Natural killer cell (primary cell): ENCODE data around the gene FER1L5. TPM values are rescaled to one million over a fixed set of nuclear protein-coding genes. Genes with fewer than 3 reads are reported as not detected.

ENCODE experiments used
- ATAC-seq, 3 donors: fragments of 150-1000 bp in 2 of 3; fragments of 200-7000 bp in 1 of 3; cut with Tn5 transposase; 1 replicate in 1 of 3; 2 replicates in 2 of 3; pipeline ENCODE4 v1.10.0; 2021; ENCODE audit warnings: mild to moderate bottlenecking in 2 of 3, moderate library complexity in 2 of 3
- DNase-seq, 2 donors: peaks; one replicate each; pipeline versions ENCODE4 v3.0.0 to v3.0.0-alpha.2; 2013 to 2021; ENCODE audit warnings: mixed read lengths in 1 of 2
- H3K27ac ChIP-seq: one replicate; pipeline ENCODE4 v1.5.1; 2013; ENCODE audit warnings: mild to moderate bottlenecking, low read length
- H3K27me3 ChIP-seq: one replicate; pipeline ENCODE4 v1.6.1; 2013; ENCODE audit warnings: low read length; ENCODE audit not compliant: control insufficient read depth, insufficient read depth
- H3K36me3 ChIP-seq: one replicate; pipeline ENCODE4 v1.6.1; 2013; ENCODE audit warnings: low read length; ENCODE audit not compliant: control insufficient read depth, insufficient read depth
- H3K4me1 ChIP-seq: one replicate; pipeline ENCODE4 v1.6.1; 2013; ENCODE audit warnings: low read length; ENCODE audit not compliant: control insufficient read depth, insufficient read depth
- H3K4me3 ChIP-seq: one replicate; pipeline ENCODE4 v1.5.1; 2013; ENCODE audit warnings: low read length
- H3K9me3 ChIP-seq: one replicate; pipeline ENCODE4 v1.6.1; 2013; ENCODE audit warnings: low read length; ENCODE audit not compliant: control insufficient read depth, insufficient read depth
- H3K27ac Mint-ChIP-seq, 2 donors: one replicate each; pipeline ENCODE4 v1.8.0; 2022; ENCODE audit warnings: mild to moderate bottlenecking in 2 of 2, mixed read lengths in 2 of 2, moderate library complexity in 1 of 2
- H3K27me3 Mint-ChIP-seq, 2 donors: one replicate each; pipeline ENCODE4 v1.8.0; 2022; ENCODE audit warnings: low read depth in 2 of 2, mixed read lengths in 2 of 2
- H3K36me3 Mint-ChIP-seq: one replicate; pipeline ENCODE4 v1.8.0; 2022; ENCODE audit warnings: mixed read lengths
- H3K4me1 Mint-ChIP-seq, 2 donors: one replicate each; pipeline ENCODE4 v1.8.0; 2022; ENCODE audit warnings: mixed read lengths in 2 of 2
- H3K4me3 Mint-ChIP-seq: one replicate; pipeline ENCODE4 v1.8.0; 2022; ENCODE audit warnings: mild to moderate bottlenecking, moderate library complexity, mixed read lengths
- H3K9me3 Mint-ChIP-seq, 2 donors: one replicate each; pipeline ENCODE4 v1.8.0; 2022; ENCODE audit warnings: mixed read lengths in 2 of 2
- WGBS: methylation state at CpG from one replicate; pipeline ENCODE4 v1.1.7; 2013; ENCODE audit warnings: missing lambda C conversion rate; ENCODE audit not compliant: insufficient coverage; 5-methylcytosine and 5-hydroxymethylcytosine counted together
- intact Hi-C: fragments of 100-400 bp; cut with micrococcal nuclease; formaldehyde crosslinking; loops from one replicate; pipeline ENCODE4 v1.14.2; 2022
- total RNA-seq, 4 donors: library from RNA; stranded (reverse); fragments of 120-200 nt in 1 of 4; gene quantifications; one replicate each; pipeline versions ENCODE4 v1.2.3 to v1.2.4, GENCODE V29; 2013 to 2022
- TF ChIP-seq, protein P1 (sequence below): fragments of 200-600 bp; IDR thresholded peaks from one replicate; pipeline ENCODE4 v1.8.0; 2022; ENCODE audit warnings: antibody characterized with exemption

FER1L5 gene
- total RNA-seq, 3 donors from 2014 or later (not counting 1 experiment from before 2014, with no cell fraction given): not detected

DNA sequence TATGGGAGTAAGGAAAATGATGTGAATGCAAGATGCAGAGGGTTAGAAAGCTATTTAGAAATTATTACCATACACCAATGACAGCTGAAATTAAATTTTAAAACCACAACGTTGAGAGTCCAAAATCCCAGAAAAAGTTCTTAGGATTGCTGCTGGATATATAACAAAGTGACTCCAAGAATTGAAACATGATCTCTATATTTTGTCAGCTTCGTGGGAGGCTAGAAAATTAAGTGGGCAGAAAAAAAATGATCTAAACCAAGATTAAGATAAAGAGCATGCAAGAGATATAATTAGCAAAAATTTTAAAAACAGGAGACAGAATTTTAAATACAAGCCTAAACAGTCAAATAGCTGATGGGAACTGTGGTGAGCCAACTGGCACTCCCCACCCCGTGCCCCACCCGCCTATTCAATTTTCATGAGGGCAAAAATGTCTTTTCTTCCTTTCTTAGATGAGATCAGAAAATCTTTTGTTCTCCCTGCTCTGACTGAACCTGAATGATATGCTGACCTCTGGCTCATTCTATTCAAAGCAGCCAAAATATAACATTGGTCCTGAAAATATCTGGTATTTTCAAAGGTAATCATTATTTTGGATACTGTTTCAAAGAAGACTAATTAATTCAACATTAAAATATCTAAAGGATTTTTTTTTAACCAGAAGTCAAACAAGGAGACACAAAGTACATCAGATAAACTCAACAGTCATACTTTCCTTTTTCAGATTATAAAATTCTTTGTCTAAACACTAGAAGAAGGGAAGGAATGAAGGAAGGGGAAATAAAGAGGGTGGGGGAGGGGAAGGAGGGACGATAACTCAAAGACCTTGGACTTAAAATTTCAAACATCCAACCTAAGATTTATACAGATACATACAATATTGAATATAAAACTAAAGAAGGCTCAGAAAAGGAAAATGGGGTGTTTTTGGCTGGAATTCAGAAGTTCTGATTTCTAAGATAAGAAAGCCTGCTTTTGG lies 16.7 kb upstream of the FER1L5 start:
- peaks cover 43% of the 10 kb centered on the region for H3K36me3 ChIP-seq
- 73% methylated on average over 2 of the region's 5 CpGs for WGBS

GRCh38 chr2:96626553-96626942 lies 16.0 kb upstream of the FER1L5 start:
- H3K36me3 ChIP-seq: peaks cover 50% of the 10 kb centered on the region
- intact Hi-C loops: no loop called here
- Mint-ChIP-seq H3K36me3 (peaks cover 14% of the 10 kb centered on the region), H3K27me3 (no peaks in the 10 kb centered on the region), H3K27ac (no peak overlapping the region), H3K4me1 (peaks cover 31 to 32% of the 10 kb centered on the region in 2 donors), H3K9me3 (no peaks in the 10 kb centered on the region), H3K4me3 (no peak overlapping the region)
- WGBS: 91% methylated on average over 2 of the region's 2 CpGs
- no peak overlapping the region for H3K27ac ChIP-seq
- no peak for ATAC-seq
- H3K4me3 ChIP-seq: no peak overlapping the region
- no peaks in the 10 kb centered on the region for H3K9me3 ChIP-seq
- no peaks in the 10 kb centered on the region for H3K4me1 ChIP-seq
- DNase-seq: no peak
- H3K27me3 ChIP-seq: no peaks in the 10 kb centered on the region
- TF ChIP-seq, protein P1, sequence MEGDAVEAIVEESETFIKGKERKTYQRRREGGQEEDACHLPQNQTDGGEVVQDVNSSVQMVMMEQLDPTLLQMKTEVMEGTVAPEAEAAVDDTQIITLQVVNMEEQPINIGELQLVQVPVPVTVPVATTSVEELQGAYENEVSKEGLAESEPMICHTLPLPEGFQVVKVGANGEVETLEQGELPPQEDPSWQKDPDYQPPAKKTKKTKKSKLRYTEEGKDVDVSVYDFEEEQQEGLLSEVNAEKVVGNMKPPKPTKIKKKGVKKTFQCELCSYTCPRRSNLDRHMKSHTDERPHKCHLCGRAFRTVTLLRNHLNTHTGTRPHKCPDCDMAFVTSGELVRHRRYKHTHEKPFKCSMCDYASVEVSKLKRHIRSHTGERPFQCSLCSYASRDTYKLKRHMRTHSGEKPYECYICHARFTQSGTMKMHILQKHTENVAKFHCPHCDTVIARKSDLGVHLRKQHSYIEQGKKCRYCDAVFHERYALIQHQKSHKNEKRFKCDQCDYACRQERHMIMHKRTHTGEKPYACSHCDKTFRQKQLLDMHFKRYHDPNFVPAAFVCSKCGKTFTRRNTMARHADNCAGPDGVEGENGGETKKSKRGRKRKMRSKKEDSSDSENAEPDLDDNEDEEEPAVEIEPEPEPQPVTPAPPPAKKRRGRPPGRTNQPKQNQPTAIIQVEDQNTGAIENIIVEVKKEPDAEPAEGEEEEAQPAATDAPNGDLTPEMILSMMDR: no peak

More for the DNA sequence above, 16.7 kb upstream of the FER1L5 start:
- intact Hi-C loops: no loop called here
- Mint-ChIP-seq H3K4me1 (peaks cover 31 to 32% of the 10 kb centered on the region in 2 donors), H3K4me3 (no peak overlapping the region), H3K36me3 (peaks cover 14% of the 10 kb centered on the region), H3K27me3 (no peaks in the 10 kb centered on the region), H3K9me3 (no peaks in the 10 kb centered on the region), H3K27ac (peak overlapping the region; percentile 46 to 58)
- Histone ChIP-seq H3K27me3 (no peaks in the 10 kb centered on the region), H3K9me3 (no peaks in the 10 kb centered on the region), H3K4me3 (no peak overlapping the region), H3K27ac (no peak overlapping the region), H3K4me1 (no peaks in the 10 kb centered on the region)
- DNase-seq: no peak
- TF ChIP-seq, protein P1: no peak
- no peak for ATAC-seq

DNA sequence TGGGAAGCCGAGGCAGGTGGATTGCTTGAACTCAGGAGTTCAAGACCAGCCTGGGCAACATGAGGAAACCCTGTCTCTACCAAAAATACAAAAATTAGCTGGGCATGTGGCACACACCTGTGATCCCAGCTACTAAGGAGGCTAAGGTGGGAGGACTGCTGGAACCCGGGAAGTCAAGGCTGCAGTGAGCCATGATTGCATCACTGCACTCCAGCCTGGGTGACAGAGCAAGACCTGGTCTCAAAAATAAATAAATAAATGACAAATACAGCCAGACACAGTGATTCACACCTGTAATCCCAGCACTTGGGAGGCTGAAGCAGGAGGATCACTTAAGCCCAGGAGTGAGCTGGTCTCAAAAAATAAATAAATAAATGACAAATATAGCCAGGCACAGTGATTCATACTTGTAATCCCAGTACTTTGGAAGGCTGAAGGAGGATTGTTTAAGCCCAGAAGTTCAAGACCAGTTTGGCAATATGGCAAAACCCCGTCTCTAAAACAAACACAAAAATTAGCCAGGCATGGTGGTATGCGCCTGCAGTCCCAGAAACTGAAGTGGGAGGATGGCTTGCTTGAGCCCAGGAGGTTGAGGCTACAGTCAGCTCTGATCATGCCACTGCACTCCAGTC lies 10.6 kb upstream of the FER1L5 start:
- H3K9me3 ChIP-seq: no peaks in the 10 kb centered on the region
- no peak overlapping the region for H3K27ac ChIP-seq
- H3K4me3 ChIP-seq: no peak overlapping the region
- Mint-ChIP-seq H3K36me3 (peaks cover 8% of the 10 kb centered on the region), H3K9me3 (no peaks in the 10 kb centered on the region), H3K27ac (no peak overlapping the region), H3K27me3 (no peaks in the 10 kb centered on the region), H3K4me1 (peaks cover 33 to 41% of the 10 kb centered on the region in 2 donors), H3K4me3 (no peak overlapping the region)
- TF ChIP-seq, protein P1: no peak
- intact Hi-C loops: no loop called here
- 97% methylated on average over 4 of the region's 4 CpGs for WGBS
- H3K27me3 ChIP-seq: no peaks in the 10 kb centered on the region
- ATAC-seq: no peak
- DNase-seq: no peak
- peaks cover 52% of the 10 kb centered on the region for H3K36me3 ChIP-seq
- H3K4me1 ChIP-seq: peaks cover 7% of the 10 kb centered on the region
